Loucy (cell line): ENCODE measurements around the gene CCDC149.

Source experiments
- CTCF ChIP-seq: fragments of 200-600 bp; sonication (generic); conservative IDR thresholded peaks from 2 replicates; pipeline ENCODE4 v1.5.1; 2014; ENCODE audit warnings: mild to moderate bottlenecking, antibody characterized with exemption, low read length
- EZH2phosphoT487 ChIP-seq: fragments of 200-600 bp; IDR thresholded peaks from 2 replicates; pipeline ENCODE4 v1.6.1; 2018; ENCODE audit warnings: antibody characterized with exemption, mild to moderate bottlenecking, moderate library complexity, borderline replicate concordance

- TF ChIP-seq CTCF = no peak
- TF ChIP-seq EZH2phosphoT487 = no peak
These were observed 129.3 kb downstream of the CCDC149 start for GRCh38 chr4:24783506-24783905.
